SK-N-MC (cell line): Measurements from ENCODE around the gene KCNN3.
"Not testable (repeated sequence)": the region's sequence is repeated elsewhere in the genome, so short reads cannot be mapped to it uniquely, and the experiment has no call there.

ENCODE experiments used
- EZH2 ChIP-seq: fragments of 200-600 bp; sonication (generic); IDR thresholded peaks from one replicate; pipeline ENCODE4 v1.6.1; 2017; ENCODE audit warnings: antibody characterized with exemption
- POLR2AphosphoS5 ChIP-seq: IDR thresholded peaks from 2 replicates; pipeline ENCODE4 v1.6.1; 2012; ENCODE audit warnings: mild to moderate bottlenecking, low read depth, low read length, borderline replicate concordance

DNA sequence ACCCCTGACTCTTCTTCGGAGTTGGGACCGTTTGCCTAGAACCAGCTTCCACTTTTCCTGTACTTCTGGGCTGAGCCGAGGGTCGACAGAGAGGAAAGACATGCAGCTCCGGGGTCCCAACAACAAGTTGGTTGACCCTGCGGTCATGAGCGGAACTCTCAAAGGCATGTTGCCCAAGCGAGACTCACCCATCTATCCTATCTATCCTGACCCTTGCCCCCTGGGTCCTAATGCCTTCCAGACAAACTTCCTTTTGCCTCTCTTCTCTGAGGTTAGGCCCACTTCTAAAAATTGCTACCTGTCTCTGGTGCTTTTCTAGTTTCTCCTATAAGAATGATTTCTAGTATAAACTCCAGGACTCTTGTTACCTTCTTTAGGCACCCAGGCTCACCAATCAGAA lies 197.8 kb downstream of the KCNN3 start:
- TF ChIP-seq EZH2, POLR2AphosphoS5: not testable (repeated sequence)
